Mucosa of descending colon (tissue), 3 donors: ENCODE results near the gene PQBP1. TPM values are rescaled to one million over a fixed set of nuclear protein-coding genes. Genes with fewer than 3 reads are reported as not detected.

Source experiments
- ATAC-seq: fragments of 200-7000 bp; cut with Tn5 transposase; one replicate; pipeline ENCODE4 v1.9.1; 2020; ENCODE audit warnings: mild to moderate bottlenecking, moderate library complexity
- DNase-seq, 3 donors: peaks; one replicate each; pipeline ENCODE4 v3.0.0-alpha.2; 2020
- H3K36me3 ChIP-seq: fragments of 200-600 bp; one replicate; pipeline ENCODE4 v1.8.0; 2021; ENCODE audit warnings: low read depth, mild to moderate bottlenecking
- H3K4me1 ChIP-seq: fragments of 200-600 bp; one replicate; pipeline ENCODE4 v1.8.0; 2021; ENCODE audit warnings: low read depth, mild to moderate bottlenecking
- H3K4me3 ChIP-seq: fragments of 200-600 bp; one replicate; pipeline ENCODE4 v1.8.0; 2021; ENCODE audit warnings: mild to moderate bottlenecking
- H3K9me3 ChIP-seq: fragments of 200-600 bp; one replicate; pipeline ENCODE4 v1.8.0; 2021; ENCODE audit warnings: mild to moderate bottlenecking
- CTCF ChIP-seq: fragments of 200-600 bp; IDR thresholded peaks from one replicate; pipeline ENCODE4 v1.8.0; 2022; ENCODE audit warnings: antibody characterized with exemption, mild to moderate bottlenecking
- intact Hi-C, 2 donors: fragments of 100-400 bp; cut with DNase I in 1 of 2; cut with micrococcal nuclease in 1 of 2; formaldehyde crosslinking; loops; one replicate each; pipeline versions ENCODE4 v1.11.0 to v1.11.1; 2022; cut with DNase I, micrococcal nuclease
- total RNA-seq, 3 donors: library from RNA; stranded (reverse); fragmentation: NEBNext Ultra II Directional in 2 of 3; extraction: Animal tissue kit (Norgen Biotek cat#: 25700) in 2 of 3; gene quantifications; one replicate each; pipeline versions ENCODE4 v1.2.1 to v1.2.4, GENCODE V29; 2021 to 2023
- donor health status: DM: no; HTN: no; CAD: no; lungs with moderate emphysema.
- donor health status: DM: no; HTN: no; CAD: no.
- donor health status: DM: no; HTN: yes; CAD: no.

The PQBP1 gene
- total RNA-seq, 3 donors from 2014 or later: 55.5 to 88.8 (median 69.6) TPM

GRCh38 chrX:48910926-48911411, 13.2 kb downstream of the PQBP1 start:
- H3K36me3 ChIP-seq: no peaks in the 10 kb centered on the region
- intact Hi-C loops: no loop called here
- DNase-seq (no peak), ATAC-seq (peak; percentile 10)
- no peaks in the 10 kb centered on the region for H3K9me3 ChIP-seq
- peak overlapping the region; percentile 30 for H3K4me3 ChIP-seq
- H3K4me1 ChIP-seq: no peaks in the 10 kb centered on the region
- no peak for TF ChIP-seq CTCF

- no peak for TF ChIP-seq CTCF
- ATAC-seq (peak; percentile 86), DNase-seq (peak; percentile 88 to 90 (median 89))
- no peaks in the 10 kb centered on the region for H3K4me1 ChIP-seq
- no peaks in the 10 kb centered on the region for H3K36me3 ChIP-seq
- H3K4me3 ChIP-seq: peak within 1 kb of the TSS; percentile 30
- no peaks in the 10 kb centered on the region for H3K9me3 ChIP-seq
- intact Hi-C loops: no loop called here
Measured at GRCh38 chrX:48911412-48912182, 13.9 kb downstream of the PQBP1 start, which contains the start of gene SLC35A2. SLC35A2 (minus strand) TSS chrX:48911646; CDS start chrX:48911636, 10 bp downstream.

- ATAC-seq (no peak), DNase-seq (peak in 1 of 3 donors; percentile 36)
- Histone ChIP-seq H3K4me3 (no peak overlapping the region), H3K36me3 (no peaks in the 10 kb centered on the region), H3K4me1 (no peaks in the 10 kb centered on the region), H3K9me3 (no peaks in the 10 kb centered on the region)
- TF ChIP-seq CTCF: no peak
- intact Hi-C loops: no loop called here
Measured at GRCh38 chrX:48913605-48914366, 16.1 kb downstream of the PQBP1 start.

GRCh38 chrX:48914593-48915493, 17.1 kb downstream of the PQBP1 start:
- H3K9me3 ChIP-seq: no peaks in the 10 kb centered on the region
- ATAC-seq: no peak
- intact Hi-C loops: no loop called here
- no peaks in the 10 kb centered on the region for H3K4me1 ChIP-seq
- H3K36me3 ChIP-seq: no peaks in the 10 kb centered on the region
- peak in 1 of 3 donors; percentile 40 for DNase-seq
- H3K4me3 ChIP-seq: no peak overlapping the region
- no peak for TF ChIP-seq CTCF
